HEK293 (cell line): ENCODE results near the gene ITPRIPL2.

ENCODE experiments used
- HOXA7 ChIP-seq: sonication (generic); formaldehyde crosslinking; IDR thresholded peaks from 2 replicates; pipeline ENCODE4 v1.8.1; 2022; ENCODE audit warnings: missing genetic modification reagents, borderline replicate concordance
- MZF1 ChIP-seq: fragments of 450-650 bp; formaldehyde crosslinking; IDR thresholded peaks from 2 replicates; pipeline ENCODE4 v1.5.1; 2017; ENCODE audit warnings: missing biosample characterization, missing genetic modification characterization, borderline replicate concordance
- ZNF335 ChIP-seq: fragments of 450-650 bp; formaldehyde crosslinking; conservative IDR thresholded peaks from 2 replicates; pipeline ENCODE4 v1.5.1; 2016; ENCODE audit warnings: missing biosample characterization, missing genetic modification characterization
- ZNF664 ChIP-seq: fragments of 450-650 bp; formaldehyde crosslinking; IDR thresholded peaks from 2 replicates; pipeline ENCODE4 v1.5.1; 2016; ENCODE audit warnings: missing biosample characterization, missing genetic modification characterization
- TF ChIP-seq, protein P1 (sequence below): fragments of 450-650 bp; formaldehyde crosslinking; IDR thresholded peaks from 2 replicates; pipeline ENCODE4 v1.5.1; 2016; ENCODE audit warnings: missing biosample characterization, missing genetic modification characterization, low read depth
- TF ChIP-seq, protein P2 (sequence below): fragments of 450-650 bp; formaldehyde crosslinking; IDR thresholded peaks from 2 replicates; pipeline ENCODE4 v1.5.1; 2016; ENCODE audit warnings: missing biosample characterization, missing genetic modification characterization

DNA sequence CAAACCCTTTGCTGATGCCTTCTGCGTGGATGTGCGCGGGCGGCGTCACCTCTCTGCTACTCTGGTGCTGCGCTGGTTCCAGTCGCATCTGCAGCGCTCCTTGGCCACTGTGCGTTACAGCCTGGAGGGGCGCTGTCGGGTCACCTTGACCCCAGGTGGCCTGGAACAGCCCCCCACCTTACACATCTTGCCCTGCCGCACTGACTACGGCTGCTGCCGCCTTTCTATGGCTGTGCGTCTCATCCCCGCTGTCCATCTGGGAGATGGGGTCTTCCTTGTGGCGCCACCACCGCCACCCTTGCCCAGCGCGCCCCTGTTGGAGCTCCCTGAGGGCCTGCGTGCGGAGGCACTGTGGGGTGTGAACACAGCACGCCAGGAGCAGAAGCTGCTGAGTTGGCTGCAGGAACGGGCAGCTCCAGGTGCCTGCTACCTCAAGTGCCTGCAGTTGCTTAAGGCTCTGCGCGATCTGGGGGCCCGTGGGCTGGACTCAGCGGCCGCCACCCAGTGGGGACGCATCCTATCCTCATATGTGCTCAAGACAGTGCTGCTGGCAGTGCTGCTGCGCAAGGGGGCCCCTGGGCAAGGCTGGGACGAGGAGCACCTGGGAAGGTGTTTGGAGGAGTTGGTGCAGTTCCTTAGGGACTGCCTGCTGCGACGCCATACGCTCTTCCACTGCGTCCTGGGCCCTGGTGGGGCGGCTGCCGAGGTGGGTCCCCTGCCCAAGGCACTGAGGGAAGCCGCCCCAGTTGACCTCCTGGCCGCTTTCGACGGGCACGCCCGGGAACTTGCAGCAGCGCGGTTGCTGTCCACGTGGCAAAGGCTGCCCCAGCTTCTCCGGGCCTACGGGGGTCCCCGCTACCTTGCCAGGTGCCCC lies 1.6 kb downstream of the ITPRIPL2 start:
- TF ChIP-seq ZNF664 (tag by site-specific recombination) (no peak), MZF1 (tag by site-specific recombination) (no peak), ZNF335 (tag by site-specific recombination) (no peak), HOXA7 (CRISPR knock-in tag) (no peak)
- TF ChIP-seq, protein P1, sequence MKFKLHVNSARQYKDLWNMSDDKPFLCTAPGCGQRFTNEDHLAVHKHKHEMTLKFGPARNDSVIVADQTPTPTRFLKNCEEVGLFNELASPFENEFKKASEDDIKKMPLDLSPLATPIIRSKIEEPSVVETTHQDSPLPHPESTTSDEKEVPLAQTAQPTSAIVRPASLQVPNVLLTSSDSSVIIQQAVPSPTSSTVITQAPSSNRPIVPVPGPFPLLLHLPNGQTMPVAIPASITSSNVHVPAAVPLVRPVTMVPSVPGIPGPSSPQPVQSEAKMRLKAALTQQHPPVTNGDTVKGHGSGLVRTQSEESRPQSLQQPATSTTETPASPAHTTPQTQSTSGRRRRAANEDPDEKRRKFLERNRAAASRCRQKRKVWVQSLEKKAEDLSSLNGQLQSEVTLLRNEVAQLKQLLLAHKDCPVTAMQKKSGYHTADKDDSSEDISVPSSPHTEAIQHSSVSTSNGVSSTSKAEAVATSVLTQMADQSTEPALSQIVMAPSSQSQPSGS, result no peak
- TF ChIP-seq, protein P2, sequence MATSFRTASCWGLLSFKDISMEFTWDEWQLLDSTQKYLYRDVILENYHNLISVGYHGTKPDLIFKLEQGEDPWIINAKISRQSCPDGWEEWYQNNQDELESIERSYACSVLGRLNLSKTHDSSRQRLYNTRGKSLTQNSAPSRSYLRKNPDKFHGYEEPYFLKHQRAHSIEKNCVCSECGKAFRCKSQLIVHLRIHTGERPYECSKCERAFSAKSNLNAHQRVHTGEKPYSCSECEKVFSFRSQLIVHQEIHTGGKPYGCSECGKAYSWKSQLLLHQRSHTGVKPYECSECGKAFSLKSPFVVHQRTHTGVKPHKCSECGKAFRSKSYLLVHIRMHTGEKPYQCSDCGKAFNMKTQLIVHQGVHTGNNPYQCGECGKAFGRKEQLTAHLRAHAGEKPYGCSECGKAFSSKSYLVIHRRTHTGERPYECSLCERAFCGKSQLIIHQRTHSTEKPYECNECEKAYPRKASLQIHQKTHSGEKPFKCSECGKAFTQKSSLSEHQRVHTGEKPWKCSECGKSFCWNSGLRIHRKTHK (tag by site-specific recombination), result no peak
